ENCODE data around the gene DUOXA2.
"Not testable (repeated sequence)": the region's sequence is repeated elsewhere in the genome, so short reads cannot be mapped to it uniquely, and the experiment has no call there.

DUOXA2 gene

DNA sequence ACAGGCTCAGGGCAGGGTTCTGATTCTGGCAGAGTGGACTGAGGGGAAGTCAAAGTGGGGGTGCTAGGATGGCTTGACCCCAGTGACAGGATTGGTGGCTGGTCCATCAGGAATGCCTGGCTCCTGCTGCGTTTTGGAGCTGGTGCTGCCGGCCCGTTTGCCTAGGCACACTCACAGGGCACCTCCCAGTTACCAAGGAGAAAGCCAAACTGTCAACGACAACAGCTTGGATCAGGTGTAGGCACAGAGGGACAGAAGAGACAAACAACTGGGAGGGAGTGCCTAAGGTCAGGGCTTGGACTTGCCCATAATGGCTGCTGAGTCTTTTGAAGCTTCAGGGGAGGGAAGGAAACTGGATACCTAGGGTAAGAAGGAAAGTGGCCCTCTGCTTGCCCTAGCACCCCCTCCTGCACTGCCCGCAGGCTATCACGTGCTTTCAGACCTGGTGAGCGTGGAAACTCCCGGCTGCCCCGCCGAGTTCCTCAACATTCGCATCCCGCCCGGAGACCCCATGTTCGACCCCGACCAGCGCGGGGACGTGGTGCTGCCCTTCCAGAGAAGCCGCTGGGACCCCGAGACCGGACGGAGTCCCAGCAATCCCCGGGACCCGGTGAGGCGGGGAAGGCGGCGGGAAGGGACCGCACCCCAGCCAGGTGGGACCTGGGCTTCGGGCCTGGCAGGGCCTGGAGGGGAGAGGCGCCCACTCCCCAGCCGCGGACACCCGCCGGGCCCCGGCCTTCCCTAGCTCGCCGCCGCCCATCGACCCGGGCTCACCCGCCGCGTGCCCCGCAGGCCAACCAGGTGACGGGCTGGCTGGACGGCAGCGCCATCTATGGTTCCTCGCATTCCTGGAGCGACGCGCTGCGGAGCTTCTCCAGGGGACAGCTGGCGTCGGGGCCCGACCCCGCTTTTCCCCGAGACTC, 20.8 kb downstream of the DUOXA2 start:
- no peak for FAIRE-seq
- no peak for DNase-seq (ENCODE audit: low spot score)

GRCh38 chr15:45135705-45136377, 21.7 kb downstream of the DUOXA2 start:
- not testable (repeated sequence) for FAIRE-seq; DNase-seq (ENCODE audit: low spot score)

GRCh38 chr15:45136378-45136764, 22.2 kb downstream of the DUOXA2 start:
- FAIRE-seq (no peak), DNase-seq (ENCODE audit: low spot score) (no peak)

DNA sequence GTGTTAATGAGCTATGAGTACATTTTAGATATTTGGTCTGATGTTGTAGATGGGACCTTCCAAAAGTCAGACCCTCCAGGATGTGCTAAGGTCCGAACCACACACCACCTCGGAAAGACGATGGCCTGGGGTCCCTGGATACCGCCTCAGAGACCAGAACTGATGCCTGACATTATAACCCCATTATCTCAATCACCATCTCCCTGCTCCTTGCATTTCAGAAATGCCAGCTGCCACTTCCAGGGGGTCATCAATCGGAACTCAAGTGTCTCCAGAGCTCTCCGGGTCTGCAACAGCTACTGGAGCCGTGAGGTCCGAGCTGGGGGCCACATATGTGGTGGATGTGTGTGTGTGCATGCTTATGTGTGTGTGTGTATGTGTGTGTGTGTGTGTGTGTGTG, 23.6 kb downstream of the DUOXA2 start:
- FAIRE-seq: no peak

GRCh38 chr15:45138814-45139765, 25.0 kb downstream of the DUOXA2 start:
- no peak for DNase-seq (ENCODE audit: low spot score)
- no peak for FAIRE-seq

More for the DNA sequence above, 23.6 kb downstream of the DUOXA2 start:
- no peak for DNase-seq (ENCODE audit: low spot score)

DNA sequence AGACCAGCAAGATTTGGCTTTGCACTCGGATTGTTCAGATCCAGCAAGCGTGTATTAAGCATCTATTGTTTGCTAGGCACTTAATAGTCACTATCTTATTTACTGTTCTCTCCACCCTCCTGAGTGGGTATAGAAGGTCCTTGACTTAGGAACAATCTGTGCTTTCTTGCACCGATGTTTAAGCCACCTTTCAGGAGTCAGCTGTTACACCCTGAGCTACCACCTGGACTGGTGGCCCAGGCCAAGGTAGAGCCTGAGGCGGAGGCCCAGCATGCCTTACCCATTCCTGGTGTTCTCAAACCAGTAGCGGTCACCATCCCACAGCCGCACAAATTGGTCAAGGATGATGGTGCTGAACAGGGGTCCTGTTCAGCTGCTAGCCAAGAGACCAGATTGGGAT, 25.6 kb downstream of the DUOXA2 start:
- FAIRE-seq (no peak), DNase-seq (ENCODE audit: low spot score) (no peak)

DNA sequence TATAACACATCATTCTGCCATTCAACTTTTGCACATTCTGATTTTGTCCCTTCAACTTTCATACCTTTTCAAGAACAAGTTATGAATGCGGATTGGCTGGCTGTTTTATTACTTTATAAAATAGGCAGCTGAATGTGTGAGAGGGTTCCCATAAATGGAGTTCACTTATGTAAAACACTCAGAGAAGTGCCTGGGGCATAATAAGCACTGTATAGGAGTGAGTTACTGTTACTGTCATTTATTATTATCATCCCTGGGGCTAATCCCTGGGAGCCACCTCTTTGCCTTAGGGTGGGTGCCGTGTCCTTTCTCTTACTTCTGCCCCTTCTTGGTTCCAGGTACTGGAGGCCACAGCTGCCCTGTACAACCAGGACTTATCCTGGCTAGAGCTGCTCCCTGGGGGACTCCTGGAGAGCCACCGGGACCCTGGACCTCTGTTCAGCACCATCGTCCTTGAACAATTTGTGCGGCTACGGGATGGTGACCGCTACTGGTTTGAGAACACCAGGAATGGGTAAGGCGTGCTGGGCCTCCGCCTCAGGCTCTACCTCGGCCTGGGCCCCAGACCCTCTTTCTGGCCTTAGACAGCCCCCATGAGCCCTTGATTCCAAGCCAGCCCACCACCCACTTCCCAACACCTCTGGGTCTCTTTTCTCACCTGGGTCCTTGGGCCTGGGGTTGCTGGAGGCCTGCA, 26.6 kb downstream of the DUOXA2 start:
- no peak for FAIRE-seq
- no peak for DNase-seq (ENCODE audit: low spot score)

GRCh38 chr15:45141386-45141785, 27.3 kb downstream of the DUOXA2 start:
- no peak for FAIRE-seq
- DNase-seq (ENCODE audit: low spot score): no peak

DNA sequence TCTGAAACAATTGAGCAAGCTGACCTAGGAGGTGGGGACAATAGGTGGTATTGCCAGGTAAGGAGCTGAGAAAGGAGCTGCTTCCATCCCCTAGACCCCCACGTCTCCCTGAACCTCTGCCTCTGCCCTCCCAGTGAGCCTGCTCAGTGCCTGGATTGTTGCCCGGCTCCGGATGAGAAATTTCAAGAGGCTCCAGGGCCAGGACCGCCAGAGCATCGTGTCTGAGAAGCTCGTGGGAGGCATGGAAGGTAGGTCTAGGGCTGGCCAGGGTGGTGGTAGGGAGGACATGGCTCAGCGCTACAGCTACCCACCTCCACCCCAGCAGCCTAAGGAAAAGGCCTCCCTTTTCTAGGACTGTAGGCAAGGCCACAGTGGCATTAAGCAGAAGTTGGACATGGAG, 28.9 kb downstream of the DUOXA2 start:
- no peak for DNase-seq (ENCODE audit: low spot score)
- no peak for FAIRE-seq

- no peak for DNase-seq (ENCODE audit: low spot score)
- FAIRE-seq: no peak
Observed at GRCh38 chr15:45143946-45144345, 29.8 kb downstream of the DUOXA2 start.

- DNase-seq (ENCODE audit: low spot score): no peak
- no peak for FAIRE-seq
Observed at GRCh38 chr15:45144775-45145174, 30.6 kb downstream of the DUOXA2 start.

- DNase-seq (ENCODE audit: low spot score) (no peak), FAIRE-seq (no peak)
Observed at GRCh38 chr15:45146405-45146804, 32.3 kb downstream of the DUOXA2 start.

DNA sequence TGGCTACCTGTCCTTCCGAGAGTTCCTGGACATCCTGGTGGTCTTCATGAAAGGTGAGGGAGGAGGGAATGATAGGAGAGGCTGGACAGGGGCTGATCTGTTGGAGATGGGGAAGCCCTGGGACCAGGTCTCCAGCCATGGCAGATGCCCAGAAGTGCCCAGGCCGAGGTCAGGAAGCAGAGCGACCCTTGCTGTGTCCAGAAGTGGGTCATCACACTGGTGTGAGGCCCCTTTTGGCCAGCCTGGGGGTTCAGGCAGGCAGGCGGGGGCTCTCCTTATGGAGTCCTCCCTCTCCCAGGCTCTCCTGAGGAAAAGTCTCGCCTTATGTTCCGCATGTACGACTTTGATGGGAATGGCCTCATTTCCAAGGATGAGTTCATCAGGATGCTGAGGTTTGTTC, 33.5 kb downstream of the DUOXA2 start:
- no peak for DNase-seq (ENCODE audit: low spot score)
- no peak for FAIRE-seq

- FAIRE-seq (no peak), DNase-seq (ENCODE audit: low spot score) (no peak)
Observed at GRCh38 chr15:45148076-45149059, 34.2 kb downstream of the DUOXA2 start.

DNA sequence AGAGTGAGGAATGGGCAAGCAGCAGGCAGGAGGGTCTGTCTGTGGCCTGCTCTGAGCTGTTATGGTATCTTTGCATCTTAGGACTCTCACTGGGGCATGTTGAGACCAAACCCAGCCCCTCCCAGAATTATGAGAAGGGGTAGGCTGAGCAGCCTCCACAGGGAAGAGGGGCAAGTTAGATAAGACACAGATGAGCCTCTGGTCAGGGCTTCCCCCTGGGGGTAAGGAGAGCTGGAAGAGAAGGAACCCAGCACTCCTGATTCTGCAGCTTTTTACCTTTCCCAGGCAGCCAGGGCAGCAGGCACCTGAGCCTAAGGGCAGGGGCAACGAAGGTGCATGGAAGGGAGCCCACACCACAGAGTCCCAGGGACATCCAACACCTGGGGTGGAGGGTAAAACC, 34.9 kb downstream of the DUOXA2 start:
- DNase-seq (ENCODE audit: low spot score) (no peak), FAIRE-seq (no peak)

GRCh38 chr15:45150481-45150880, 36.4 kb downstream of the DUOXA2 start:
- DNase-seq (ENCODE audit: low spot score) (no peak), FAIRE-seq (no peak)

GRCh38 chr15:45150997-45151396, 36.9 kb downstream of the DUOXA2 start:
- DNase-seq (ENCODE audit: low spot score) (no peak), FAIRE-seq (no peak)

- FAIRE-seq: no peak
Observed at GRCh38 chr15:45151998-45152828, 38.1 kb downstream of the DUOXA2 start.

GRCh38 chr15:45155739-45156138, 41.6 kb downstream of the DUOXA2 start:
- DNase-seq (ENCODE audit: low spot score): no peak
- FAIRE-seq: no peak

More at GRCh38 chr15:45151998-45152828, 38.1 kb downstream of the DUOXA2 start:
- DNase-seq (ENCODE audit: low spot score): no peak
